Esophagus squamous epithelium (tissue), 5 donors: Measurements from ENCODE around the gene ACTL6B. TPM values are rescaled to one million over a fixed set of nuclear protein-coding genes. Genes with fewer than 3 reads are reported as not detected.

Source experiments
- DNase-seq: peaks from one replicate; lab custom pipeline; 2025; lab: John Stamatoyannopoulos, UW
- H3K27ac ChIP-seq, 4 donors: fragments of 200-600 bp; sonication (generic); one replicate each; pipeline ENCODE4 v1.5.1; 2016 to 2019; ENCODE audit warnings: mild to moderate bottlenecking in 1 of 4
- H3K27me3 ChIP-seq, 4 donors: fragments of 200-600 bp; sonication (generic); 1 replicate in 3 of 4; 2 replicates in 1 of 4; pipeline versions ENCODE4 v1.5.1 to v1.6.0; 2017 to 2021; ENCODE audit warnings: antibody characterized with exemption in 1 of 4
- H3K36me3 ChIP-seq, 3 donors: fragments of 200-600 bp; sonication (generic); one replicate each; pipeline ENCODE4 v1.5.1; 2016 to 2019
- H3K4me1 ChIP-seq, 3 donors: fragments of 200-600 bp; sonication (generic); one replicate each; pipeline ENCODE4 v1.5.1; 2017 to 2019
- H3K4me3 ChIP-seq, 4 donors: fragments of 200-600 bp; sonication (generic); 1 replicate in 3 of 4; 2 replicates in 1 of 4; pipeline ENCODE4 v1.5.1; 2016 to 2019; ENCODE audit warnings: mild to moderate bottlenecking in 2 of 4, moderate library complexity in 1 of 4
- H3K9me3 ChIP-seq, 3 donors: fragments of 200-600 bp; sonication (generic); one replicate each; pipeline ENCODE4 v1.5.1; 2016 to 2019
- POLR2A ChIP-seq, 4 donors: fragments of 450-650 bp; IDR thresholded peaks; one replicate each; pipeline ENCODE4 v1.6.1; 2017; ENCODE audit warnings: antibody characterized with exemption in 4 of 4, mild to moderate bottlenecking in 4 of 4, moderate library complexity in 3 of 4
- WGBS, 2 donors: methylation state at CpG; one replicate each; pipeline ENCODE4 v1.1.5; 2018; 5-methylcytosine and 5-hydroxymethylcytosine counted together
- intact Hi-C: fragments of 100-400 bp; cut with DNase I; formaldehyde crosslinking; loops from one replicate; pipeline ENCODE4 v1.15.0; 2022
- total RNA-seq, 4 donors: library from RNA; depleted of rRNA; stranded (reverse); fragments of >200 nt; gene quantifications; one replicate each; pipeline ENCODE4 v1.1.0, GENCODE V29; 2016
- TF ChIP-seq, protein P1 (sequence below), 6 experiments: fragments of 450-650 bp in 4 of 6; fragments of 200-600 bp in 2 of 6; sonication (generic) in 2 of 6; IDR thresholded peaks; one replicate each; pipeline ENCODE4 v1.5.1; 2016 to 2019; ENCODE audit warnings: antibody characterized with exemption in 6 of 6, mild to moderate bottlenecking in 4 of 6, moderate library complexity in 4 of 6
- donor health status: DM: yes; HTN: yes; CAD: no.

Gene ACTL6B
- total RNA-seq, 4 donors from 2014 or later = not detected

DNA sequence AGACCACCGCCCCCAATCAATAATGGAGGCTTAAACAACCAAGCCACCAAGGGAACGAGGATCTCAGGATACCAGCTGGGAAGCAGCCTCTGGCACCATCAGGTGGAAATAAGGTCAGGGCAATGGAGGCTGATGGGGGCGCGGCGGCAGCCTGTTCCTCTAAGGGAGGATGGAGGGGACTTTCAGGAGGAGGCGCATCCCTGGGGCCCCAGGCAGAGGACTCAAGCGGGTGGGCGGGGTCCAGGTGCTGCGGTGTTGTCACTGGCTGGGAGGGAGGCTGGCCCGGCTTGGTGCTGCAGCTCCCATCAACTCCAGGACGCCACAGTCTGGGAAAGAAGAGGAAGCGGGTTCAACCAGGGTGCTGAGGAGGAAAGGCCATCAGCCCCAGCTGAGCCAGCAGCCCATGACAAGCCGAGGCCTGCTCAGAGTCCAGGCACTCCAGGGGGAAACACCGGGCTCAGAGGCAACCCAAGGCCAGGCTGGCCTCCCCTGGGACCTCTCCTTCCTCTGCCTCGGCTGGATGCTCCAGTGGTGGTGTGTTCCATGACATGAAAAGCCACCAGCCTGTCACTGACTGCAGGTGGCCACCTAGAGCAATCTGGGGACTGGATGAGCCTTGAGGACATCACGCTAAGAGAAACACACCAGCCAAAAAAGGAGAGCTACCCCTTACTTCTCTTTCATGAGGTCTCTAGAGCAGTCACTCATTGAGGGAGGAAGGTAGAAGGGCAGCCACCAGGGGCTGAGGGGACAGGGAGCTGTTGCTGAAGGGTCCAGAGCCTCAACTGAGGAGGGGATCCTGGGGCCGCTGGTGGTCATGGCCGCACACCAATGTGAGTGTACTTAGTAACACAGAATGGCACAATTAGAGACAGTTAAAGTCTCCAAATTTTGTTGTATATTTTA is 33.2 kb upstream of the ACTL6B start:
- H3K27ac ChIP-seq = no peak overlapping the region
- peaks cover 21 to 57% (median 42%) of the 10 kb centered on the region in 3 donors for H3K4me1 ChIP-seq
- H3K4me3 ChIP-seq = no peak overlapping the region
- H3K9me3 ChIP-seq = no peaks in the 10 kb centered on the region
- intact Hi-C loops = loop anchor here (5.0 to 10.0 kb wide), 2 partner anchors 127 to 215 kb away; partner anchors contain the start of gene TSC22D4
- H3K36me3 ChIP-seq = peaks cover 33 to 57% (median 42%) of the 10 kb centered on the region in 3 donors
- TF ChIP-seq, protein P1, sequence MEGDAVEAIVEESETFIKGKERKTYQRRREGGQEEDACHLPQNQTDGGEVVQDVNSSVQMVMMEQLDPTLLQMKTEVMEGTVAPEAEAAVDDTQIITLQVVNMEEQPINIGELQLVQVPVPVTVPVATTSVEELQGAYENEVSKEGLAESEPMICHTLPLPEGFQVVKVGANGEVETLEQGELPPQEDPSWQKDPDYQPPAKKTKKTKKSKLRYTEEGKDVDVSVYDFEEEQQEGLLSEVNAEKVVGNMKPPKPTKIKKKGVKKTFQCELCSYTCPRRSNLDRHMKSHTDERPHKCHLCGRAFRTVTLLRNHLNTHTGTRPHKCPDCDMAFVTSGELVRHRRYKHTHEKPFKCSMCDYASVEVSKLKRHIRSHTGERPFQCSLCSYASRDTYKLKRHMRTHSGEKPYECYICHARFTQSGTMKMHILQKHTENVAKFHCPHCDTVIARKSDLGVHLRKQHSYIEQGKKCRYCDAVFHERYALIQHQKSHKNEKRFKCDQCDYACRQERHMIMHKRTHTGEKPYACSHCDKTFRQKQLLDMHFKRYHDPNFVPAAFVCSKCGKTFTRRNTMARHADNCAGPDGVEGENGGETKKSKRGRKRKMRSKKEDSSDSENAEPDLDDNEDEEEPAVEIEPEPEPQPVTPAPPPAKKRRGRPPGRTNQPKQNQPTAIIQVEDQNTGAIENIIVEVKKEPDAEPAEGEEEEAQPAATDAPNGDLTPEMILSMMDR (IDR thresholded peaks at IDR 0.05) = no peak
- TF ChIP-seq POLR2A (IDR thresholded peaks at IDR 0.05) = no peak
- 70 to 72% methylated on average over 10 to 18 of the region's 18 CpGs for WGBS, 2 donors
- DNase-seq = no peak
- no peaks in the 10 kb centered on the region for H3K27me3 ChIP-seq

DNA sequence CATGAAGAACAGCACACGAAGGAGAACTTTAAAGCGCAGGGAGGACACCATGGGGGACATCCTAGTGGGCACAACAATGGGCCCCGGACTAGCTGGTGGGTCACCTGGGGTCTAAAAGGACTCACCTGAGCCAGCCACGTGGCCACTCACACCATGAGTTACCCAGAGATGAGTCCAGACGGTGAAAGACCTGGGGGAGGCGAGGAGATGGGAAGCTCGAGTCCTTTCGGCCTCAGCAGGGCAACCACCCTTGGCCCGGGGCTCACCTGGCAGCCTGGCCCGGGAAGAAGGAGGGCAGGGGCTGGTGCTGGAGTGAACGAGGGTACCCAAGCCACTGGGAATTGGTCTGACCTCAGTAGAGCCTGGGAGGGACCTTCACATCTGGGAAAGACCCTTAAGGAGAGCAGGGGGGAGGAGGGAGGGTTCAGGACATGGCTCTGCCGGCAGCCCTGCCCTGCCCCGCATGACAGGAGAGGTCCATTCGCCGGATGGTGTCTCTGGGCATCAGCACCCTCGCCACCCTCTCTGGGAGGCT is 32.1 kb upstream of the ACTL6B start:
- TF ChIP-seq, protein P1 (IDR thresholded peaks at IDR 0.05) = no peak
- no peak for TF ChIP-seq POLR2A (IDR thresholded peaks at IDR 0.05)
- 65 to 81% methylated on average over 4 to 13 of the region's 16 CpGs for WGBS, 2 donors
- Histone ChIP-seq H3K4me3 (no peak overlapping the region), H3K27ac (no peak overlapping the region), H3K4me1 (peaks cover 21 to 54% (median 41%) of the 10 kb centered on the region in 3 donors), H3K27me3 (no peaks in the 10 kb centered on the region), H3K36me3 (peaks cover 38 to 68% (median 52%) of the 10 kb centered on the region in 3 donors), H3K9me3 (no peaks in the 10 kb centered on the region)
- intact Hi-C loops = no loop called here
- DNase-seq = no peak

DNA sequence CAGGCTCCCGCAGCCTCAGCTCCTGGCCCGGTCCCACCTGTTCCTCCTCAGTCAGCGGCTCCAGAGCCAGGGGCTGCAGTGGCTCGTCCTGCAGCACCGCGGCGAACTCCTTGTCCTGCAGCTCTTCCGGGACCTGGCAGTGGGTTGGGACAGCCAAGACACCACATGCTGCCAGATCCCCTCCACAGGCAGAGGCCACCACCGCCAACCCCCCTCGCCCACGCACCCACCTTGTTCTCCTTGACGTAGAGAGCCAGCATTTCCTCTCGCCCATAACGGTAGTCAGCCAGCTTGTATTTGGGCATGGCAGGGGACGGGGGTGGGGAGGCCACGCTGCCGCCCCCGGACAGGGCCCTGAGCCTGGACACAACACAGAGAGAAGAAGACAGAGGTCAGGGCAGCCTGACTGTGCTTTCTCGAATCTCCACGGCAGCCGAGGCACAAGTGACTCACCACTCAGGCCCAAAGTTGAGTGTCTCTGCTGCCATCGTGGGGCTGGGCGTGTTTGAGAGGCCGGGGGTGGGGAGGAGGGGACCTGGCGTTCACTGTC is 31.6 kb upstream of the ACTL6B start:
- Histone ChIP-seq H3K4me1 (peaks cover 17 to 48% (median 37%) of the 10 kb centered on the region in 3 donors), H3K27ac (no peak overlapping the region), H3K4me3 (no peak overlapping the region), H3K36me3 (peaks cover 39 to 74% (median 57%) of the 10 kb centered on the region in 3 donors), H3K27me3 (no peaks in the 10 kb centered on the region), H3K9me3 (no peaks in the 10 kb centered on the region)
- no peak for DNase-seq
- no peak for TF ChIP-seq POLR2A (IDR thresholded peaks at IDR 0.05)
- TF ChIP-seq, protein P1 (IDR thresholded peaks at IDR 0.05) = no peak
- 96% methylated on average over 10 of the region's 25 CpGs; no CpG with 5 or more reads in 1 of the 2 donors for WGBS, 2 donors
- intact Hi-C loops = no loop called here

DNA sequence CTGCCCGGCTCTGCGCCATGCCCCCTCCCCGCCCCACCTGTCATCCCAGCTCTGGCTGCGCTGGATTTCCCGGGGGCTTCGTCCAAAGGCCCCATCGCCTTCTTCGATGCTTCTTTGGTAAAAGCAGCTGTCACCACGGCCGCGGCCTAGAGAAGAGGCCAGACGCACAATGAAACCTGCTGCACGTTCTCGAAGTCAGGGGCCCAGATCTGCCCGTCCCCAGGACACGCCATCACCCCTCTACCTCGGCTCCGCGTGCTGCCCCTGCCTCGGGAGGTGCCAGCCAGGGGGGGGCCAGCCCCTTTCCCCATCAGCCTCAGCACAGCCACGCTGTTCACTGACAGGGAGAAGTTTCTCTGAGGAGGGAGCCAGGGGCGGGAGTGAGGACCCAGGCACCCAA is 31.0 kb upstream of the ACTL6B start:
- Histone ChIP-seq H3K27ac (no peak overlapping the region), H3K4me1 (peaks cover 12 to 45% (median 31%) of the 10 kb centered on the region in 3 donors), H3K27me3 (no peaks in the 10 kb centered on the region), H3K4me3 (no peak overlapping the region), H3K9me3 (no peaks in the 10 kb centered on the region), H3K36me3 (peaks cover 44 to 80% (median 57%) of the 10 kb centered on the region in 3 donors)
- no peak for TF ChIP-seq POLR2A (IDR thresholded peaks at IDR 0.05)
- TF ChIP-seq, protein P1 (IDR thresholded peaks at IDR 0.05) = no peak
- 87% methylated on average over 14 of the region's 22 CpGs; no CpG with 5 or more reads in 1 of the 2 donors for WGBS, 2 donors
- intact Hi-C loops = no loop called here
- no peak for DNase-seq
